Vagina (tissue), 2 donors: ENCODE results near the gene TMEM106B. TPM values are rescaled to one million over a fixed set of nuclear protein-coding genes. Genes with fewer than 3 reads are reported as not detected.

Source experiments
- DNase-seq, 2 donors: peaks; one replicate each; pipeline ENCODE4 v3.0.0-alpha.2; 2017; ENCODE audit errors: extremely low spot score in 2 of 2
- H3K27ac ChIP-seq: fragments of 200-600 bp; sonication (generic); one replicate; pipeline ENCODE4 v1.5.1; 2019
- H3K27me3 ChIP-seq: fragments of 200-600 bp; sonication (generic); one replicate; pipeline ENCODE4 v1.5.1; 2019
- H3K36me3 ChIP-seq, 2 donors: fragments of 200-600 bp; sonication (generic); one replicate each; pipeline ENCODE4 v1.5.1; 2017 to 2019
- H3K4me1 ChIP-seq: fragments of 200-600 bp; sonication (generic); one replicate; pipeline ENCODE4 v1.5.1; 2019
- H3K4me3 ChIP-seq, 2 donors: fragments of 200-600 bp; sonication (generic); 1 replicate in 1 of 2; 2 replicates in 1 of 2; pipeline ENCODE4 v1.5.1; 2016 to 2019
- H3K9me3 ChIP-seq: fragments of 200-600 bp; sonication (generic); one replicate; pipeline ENCODE4 v1.5.1; 2019
- CTCF ChIP-seq, 3 experiments: fragments of 450-650 bp in 2 of 3; fragments of 200-600 bp in 1 of 3; sonication (generic) in 1 of 3; IDR thresholded peaks; one replicate each; pipeline ENCODE4 v1.5.1; 2017 to 2019; ENCODE audit warnings: antibody characterized with exemption in 3 of 3, mild to moderate bottlenecking in 2 of 3, moderate library complexity in 2 of 3
- POLR2A ChIP-seq, 2 donors: fragments of 450-650 bp; IDR thresholded peaks; one replicate each; pipeline ENCODE4 v1.6.1; 2017; ENCODE audit warnings: antibody characterized with exemption in 2 of 2, mild to moderate bottlenecking in 2 of 2, moderate library complexity in 2 of 2
- POLR2AphosphoS5 ChIP-seq, 2 donors: sonication (generic); formaldehyde crosslinking; IDR thresholded peaks; one replicate each; pipeline ENCODE4 v1.9.0; 2017; ENCODE audit warnings: antibody characterized with exemption in 2 of 2, mild to moderate bottlenecking in 2 of 2, low read depth in 1 of 2; ENCODE audit not compliant: insufficient read depth in 1 of 2
- intact Hi-C: fragments of 100-400 bp; cut with DNase I; formaldehyde crosslinking; loops from one replicate; pipeline ENCODE4 v1.15.1; 2023
- total RNA-seq: library from RNA; depleted of rRNA; stranded (reverse); fragments of >200 nt; gene quantifications from one replicate; pipeline ENCODE4 v1.2.3, GENCODE V29; 2016

The TMEM106B gene
- total RNA-seq, 1 donor from 2014 or later = 36.1 TPM

GRCh38 chr7:12226756-12227155 lies 15.7 kb downstream of the TMEM106B start:
- H3K36me3 ChIP-seq = peaks cover 0 to 40% of the 10 kb centered on the region in 2 donors
- no peak overlapping the region for H3K27ac ChIP-seq
- no peaks in the 10 kb centered on the region for H3K9me3 ChIP-seq
- H3K4me3 ChIP-seq = no peak overlapping the region
- TF ChIP-seq CTCF (IDR thresholded peaks at IDR 0.05) = no peak
- no peak for TF ChIP-seq POLR2AphosphoS5 (IDR thresholded peaks at IDR 0.05; ENCODE audit: insufficient read depth in 1 of 2, low read depth in 1 of 2)
- TF ChIP-seq POLR2A (IDR thresholded peaks at IDR 0.05) = no peak
- intact Hi-C loops = no loop called here
- DNase-seq = no peak
- H3K4me1 ChIP-seq = peaks cover 4% of the 10 kb centered on the region
- no peaks in the 10 kb centered on the region for H3K27me3 ChIP-seq

GRCh38 chr7:12228024-12228423 lies 16.9 kb downstream of the TMEM106B start:
- H3K4me1 ChIP-seq = no peaks in the 10 kb centered on the region
- intact Hi-C loops = no loop called here
- H3K4me3 ChIP-seq = no peak overlapping the region
- no peak for TF ChIP-seq CTCF (IDR thresholded peaks at IDR 0.05)
- TF ChIP-seq POLR2A (IDR thresholded peaks at IDR 0.05) = no peak
- TF ChIP-seq POLR2AphosphoS5 (IDR thresholded peaks at IDR 0.05; ENCODE audit: insufficient read depth in 1 of 2, low read depth in 1 of 2) = no peak
- peaks cover 0 to 40% of the 10 kb centered on the region in 2 donors for H3K36me3 ChIP-seq
- H3K9me3 ChIP-seq = no peaks in the 10 kb centered on the region
- no peak for DNase-seq
- H3K27me3 ChIP-seq = no peaks in the 10 kb centered on the region
- no peak overlapping the region for H3K27ac ChIP-seq

GRCh38 chr7:12229046-12229445 lies 18.0 kb downstream of the TMEM106B start:
- Histone ChIP-seq H3K9me3 (no peaks in the 10 kb centered on the region), H3K27ac (no peak overlapping the region), H3K4me3 (no peak overlapping the region), H3K36me3 (peaks cover 0 to 35% of the 10 kb centered on the region in 2 donors), H3K27me3 (no peaks in the 10 kb centered on the region), H3K4me1 (no peaks in the 10 kb centered on the region)
- DNase-seq = no peak
- TF ChIP-seq POLR2AphosphoS5 (IDR thresholded peaks at IDR 0.05; ENCODE audit: insufficient read depth in 1 of 2, low read depth in 1 of 2) (no peak), CTCF (IDR thresholded peaks at IDR 0.05) (no peak), POLR2A (IDR thresholded peaks at IDR 0.05) (no peak)
- intact Hi-C loops = no loop called here

GRCh38 chr7:12231097-12231496 lies 20.0 kb downstream of the TMEM106B start:
- Histone ChIP-seq H3K4me3 (no peak overlapping the region), H3K9me3 (no peaks in the 10 kb centered on the region), H3K27me3 (no peaks in the 10 kb centered on the region), H3K4me1 (no peaks in the 10 kb centered on the region), H3K27ac (no peak overlapping the region), H3K36me3 (peaks cover 0 to 20% of the 10 kb centered on the region in 2 donors)
- DNase-seq = no peak
- intact Hi-C loops = no loop called here
- TF ChIP-seq POLR2AphosphoS5 (IDR thresholded peaks at IDR 0.05; ENCODE audit: insufficient read depth in 1 of 2, low read depth in 1 of 2) (no peak), POLR2A (IDR thresholded peaks at IDR 0.05) (no peak)

- H3K27me3 ChIP-seq = no peaks in the 10 kb centered on the region
- H3K4me3 ChIP-seq = no peak overlapping the region
- H3K36me3 ChIP-seq = peaks cover 0 to 22% of the 10 kb centered on the region in 2 donors
- H3K27ac ChIP-seq = no peak overlapping the region
- H3K9me3 ChIP-seq = no peaks in the 10 kb centered on the region
- H3K4me1 ChIP-seq = no peaks in the 10 kb centered on the region
- no peak for DNase-seq
- intact Hi-C loops = no loop called here
- TF ChIP-seq CTCF (IDR thresholded peaks at IDR 0.05) (no peak), POLR2A (IDR thresholded peaks at IDR 0.05) (no peak), POLR2AphosphoS5 (IDR thresholded peaks at IDR 0.05; ENCODE audit: insufficient read depth in 1 of 2, low read depth in 1 of 2) (no peak)
These were observed 22.1 kb downstream of the TMEM106B start for GRCh38 chr7:12233175-12233574.
